ENCODE measurements around the gene SSBP3.
"Not testable (repeated sequence)": the region's sequence is repeated elsewhere in the genome, so short reads cannot be mapped to it uniquely, and the experiment has no call there.

SSBP3 gene

DNA sequence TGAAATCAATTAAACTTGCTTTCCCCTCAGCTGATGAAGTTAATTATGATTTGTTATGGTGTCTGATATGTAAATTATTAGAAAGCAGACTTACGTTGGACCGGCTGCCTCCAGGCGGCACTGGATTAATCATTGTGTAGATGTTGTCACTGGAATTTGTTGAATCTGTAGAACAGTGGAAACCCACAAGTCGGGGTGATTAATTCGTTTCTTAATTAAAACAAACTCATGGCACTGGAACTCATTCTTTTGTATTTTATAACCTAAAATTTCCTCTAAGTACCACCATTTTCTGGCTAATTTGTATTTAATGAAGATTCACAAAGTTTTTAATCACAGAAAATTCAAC is 167.2 kb downstream of the SSBP3 start:
- DNase-seq, result no peak

DNA sequence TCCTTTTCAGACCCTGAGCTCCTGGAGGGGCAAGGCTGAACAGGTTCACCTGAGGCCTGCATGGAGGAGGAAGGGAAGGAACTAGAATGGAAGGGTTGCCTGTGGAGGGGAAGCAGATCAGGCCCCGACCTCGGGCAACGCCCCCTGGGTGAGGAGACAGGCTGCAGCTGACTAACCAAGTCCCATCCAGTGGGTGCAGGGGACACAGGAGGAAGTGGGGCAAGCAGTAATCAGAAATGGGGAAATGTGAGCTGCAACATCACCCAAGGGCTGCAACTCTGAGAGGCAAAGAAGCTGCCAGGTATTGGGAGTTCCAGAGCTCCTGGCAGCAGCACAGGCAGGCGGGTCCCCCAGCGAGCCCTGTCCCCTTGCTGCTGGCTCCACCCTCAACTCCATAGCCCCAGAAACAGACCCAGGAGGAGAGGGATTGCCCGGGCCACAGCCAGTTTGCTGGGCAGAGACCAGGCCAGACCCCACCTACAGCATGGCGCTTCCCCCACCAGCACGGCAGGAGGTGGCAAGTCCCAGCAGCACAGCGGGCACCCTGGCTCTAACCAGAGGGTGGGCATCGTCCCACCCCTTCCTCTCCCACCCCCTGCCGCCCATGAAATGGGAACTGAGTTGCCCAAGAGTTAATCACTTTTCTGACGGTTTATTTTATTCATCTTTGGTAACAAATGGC is 167.7 kb downstream of the SSBP3 start:
- no peak for DNase-seq

DNA sequence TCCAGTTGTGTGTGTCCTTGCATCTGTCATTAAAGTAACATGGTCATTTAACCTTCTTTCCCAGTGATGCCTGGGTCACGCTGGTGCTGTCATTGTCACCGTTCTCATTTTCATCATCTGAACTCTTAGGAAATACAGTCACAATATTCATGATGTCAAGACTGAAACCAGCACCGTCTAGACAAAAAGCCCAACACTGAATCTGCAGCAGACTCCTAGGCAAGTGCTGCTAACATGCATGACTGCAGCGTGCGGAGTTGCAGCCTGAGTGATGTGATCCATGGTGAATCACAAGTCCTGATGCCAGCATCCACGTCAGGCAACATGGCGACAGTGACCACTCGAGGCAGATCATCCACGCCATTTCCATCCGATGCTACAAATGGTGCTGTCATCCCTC is 168.6 kb downstream of the SSBP3 start:
- DNase-seq, result no peak

DNA sequence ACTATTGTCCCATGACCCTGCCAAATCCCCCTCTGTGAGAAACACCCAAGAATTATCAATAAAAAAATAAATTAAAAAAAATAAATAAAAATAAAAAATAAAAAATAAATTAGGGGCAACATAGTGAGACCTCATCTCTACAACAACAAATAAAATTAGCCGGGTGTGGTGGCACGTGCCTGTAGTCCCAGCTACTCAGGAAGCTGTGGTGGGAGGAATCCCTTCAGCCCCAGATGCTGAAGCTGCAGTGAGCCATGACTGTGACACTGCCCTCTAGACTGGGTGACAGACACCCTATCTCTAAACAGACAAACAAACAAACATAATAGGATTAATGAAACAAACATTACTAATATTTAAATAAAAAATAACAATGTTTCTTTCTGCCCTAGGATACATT is 171.9 kb downstream of the SSBP3 start:
- no peak for DNase-seq

DNA sequence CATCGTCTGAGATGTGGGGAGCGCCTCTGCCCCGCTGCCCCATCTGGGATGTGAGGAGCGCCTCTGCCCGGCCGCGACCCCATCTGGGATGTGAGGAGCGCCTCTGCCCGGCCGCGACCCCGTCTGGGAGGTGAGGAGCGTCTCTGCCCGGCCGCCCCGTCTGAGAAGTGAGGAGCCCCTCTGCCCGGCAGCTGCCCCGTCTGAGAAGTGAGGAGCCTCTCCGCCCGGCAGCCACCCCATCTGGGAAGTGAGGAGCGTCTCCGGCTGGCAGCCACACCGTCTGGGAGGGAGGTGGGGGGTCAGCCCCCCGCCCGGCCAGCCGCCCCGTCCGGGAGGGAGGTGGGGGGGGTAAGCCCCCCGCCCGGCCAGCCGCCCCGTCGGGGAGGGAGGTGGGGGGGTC is 173.0 kb downstream of the SSBP3 start:
- DNase-seq, result not testable (repeated sequence)

DNA sequence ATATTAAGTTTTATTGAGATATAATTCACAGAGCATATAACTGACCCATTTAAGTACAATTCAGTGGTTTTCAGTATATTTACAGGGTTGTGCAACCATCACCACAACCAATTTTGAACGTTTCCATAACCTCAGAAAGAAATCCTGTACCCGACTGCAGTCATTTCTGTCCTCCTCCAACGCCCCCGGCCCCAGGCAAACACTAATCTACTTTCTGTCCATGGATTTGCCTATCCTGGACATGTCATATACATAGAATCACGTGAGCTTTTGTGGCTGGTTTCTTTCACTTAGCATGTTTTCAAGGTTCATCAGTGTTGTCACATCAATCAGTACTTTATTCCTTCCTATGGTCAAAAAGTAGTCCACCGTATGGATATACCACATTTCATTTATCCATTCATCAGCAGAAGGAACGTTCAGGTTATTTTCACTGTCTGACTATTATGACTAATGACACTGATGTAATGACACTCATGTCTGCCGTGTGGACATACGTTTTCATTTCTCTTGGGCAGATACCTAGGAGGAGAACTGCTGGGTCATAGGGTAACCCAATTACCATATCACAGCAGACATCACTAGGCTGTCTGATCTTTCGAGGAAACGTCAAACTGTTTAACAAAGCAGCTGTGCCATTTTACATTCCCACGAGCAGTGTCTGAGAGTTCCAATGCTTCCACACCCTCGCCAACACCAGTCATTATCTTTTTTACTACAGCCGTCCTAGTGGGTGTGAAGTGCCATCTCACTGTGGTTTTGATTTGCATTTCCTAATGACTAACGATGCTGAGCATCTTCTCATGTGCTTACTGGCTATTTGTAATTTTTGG is 175.5 kb downstream of the SSBP3 start:
- no peak for DNase-seq

DNA sequence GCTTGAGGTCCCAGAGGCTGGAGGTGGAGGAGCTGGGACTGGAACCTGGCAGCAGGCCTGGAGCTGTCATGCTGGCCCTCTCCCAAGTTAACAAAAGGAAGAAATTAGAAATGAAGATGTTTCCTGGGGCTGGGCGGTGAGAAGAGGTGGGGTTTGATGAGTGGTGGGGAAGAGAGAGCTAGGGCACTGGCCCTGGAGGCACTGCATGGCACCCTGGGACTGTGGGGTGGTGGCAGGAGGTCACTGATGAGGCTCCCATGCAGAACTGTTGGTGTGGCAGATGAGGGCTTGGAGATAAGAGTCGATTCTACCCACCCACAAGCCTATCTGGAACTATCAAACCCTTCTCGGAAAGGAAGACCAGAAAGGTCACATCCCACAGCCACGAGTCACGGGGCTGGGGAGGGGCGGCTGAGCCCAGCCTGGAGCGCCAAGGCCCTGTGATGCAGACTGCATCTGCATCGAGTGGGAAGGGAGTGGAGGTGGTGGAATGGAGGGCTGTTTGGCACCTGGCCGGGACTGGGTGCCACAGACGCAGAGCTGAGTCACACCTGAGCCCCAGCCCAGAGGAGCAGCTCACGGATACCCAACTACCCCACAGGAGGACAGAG is 176.8 kb downstream of the SSBP3 start:
- no peak for DNase-seq

DNA sequence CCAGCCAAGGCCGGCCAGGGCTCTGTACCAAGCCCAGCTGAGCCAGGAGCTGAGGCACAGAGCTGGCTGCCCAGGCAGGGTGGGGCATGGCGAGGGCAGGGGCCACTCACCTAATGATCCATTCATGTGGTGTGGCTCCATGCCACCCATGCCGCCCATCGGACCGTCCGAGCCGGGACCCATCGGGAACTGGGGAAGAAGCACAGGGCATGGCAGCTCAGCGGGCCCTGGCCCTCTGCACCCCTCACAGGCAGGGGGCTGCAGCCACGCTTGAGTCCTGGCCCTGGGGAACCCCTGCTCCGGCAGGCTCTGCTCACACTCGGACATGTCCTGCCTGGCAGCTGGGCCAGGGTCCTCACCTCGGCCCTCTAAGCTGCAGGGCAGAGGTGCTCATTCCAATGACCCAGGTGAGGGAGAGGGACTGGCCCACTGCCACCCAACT is 177.5 kb downstream of the SSBP3 start:
- no peak for DNase-seq

DNA sequence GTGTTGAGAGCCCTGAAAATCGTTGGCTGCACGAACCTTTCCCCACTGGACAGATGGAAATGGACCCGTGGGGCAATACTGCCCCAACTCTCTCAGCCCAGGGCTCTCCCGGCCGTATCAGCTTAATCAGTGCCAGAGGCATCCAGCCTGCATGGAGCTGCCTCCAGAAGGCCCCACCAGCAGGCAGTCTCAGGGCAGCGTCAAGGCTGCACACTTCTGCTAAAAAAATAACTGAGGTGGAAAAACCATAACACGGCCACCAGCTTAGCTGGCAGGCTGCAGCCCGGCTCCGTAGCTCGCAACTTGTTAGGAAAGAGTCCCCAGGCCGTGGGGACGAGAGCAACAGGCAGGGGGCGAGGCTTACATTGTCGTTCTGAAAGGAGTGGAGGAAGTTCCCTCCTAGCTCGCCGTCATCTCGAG is 178.3 kb downstream of the SSBP3 start:
- DNase-seq, result no peak

DNA sequence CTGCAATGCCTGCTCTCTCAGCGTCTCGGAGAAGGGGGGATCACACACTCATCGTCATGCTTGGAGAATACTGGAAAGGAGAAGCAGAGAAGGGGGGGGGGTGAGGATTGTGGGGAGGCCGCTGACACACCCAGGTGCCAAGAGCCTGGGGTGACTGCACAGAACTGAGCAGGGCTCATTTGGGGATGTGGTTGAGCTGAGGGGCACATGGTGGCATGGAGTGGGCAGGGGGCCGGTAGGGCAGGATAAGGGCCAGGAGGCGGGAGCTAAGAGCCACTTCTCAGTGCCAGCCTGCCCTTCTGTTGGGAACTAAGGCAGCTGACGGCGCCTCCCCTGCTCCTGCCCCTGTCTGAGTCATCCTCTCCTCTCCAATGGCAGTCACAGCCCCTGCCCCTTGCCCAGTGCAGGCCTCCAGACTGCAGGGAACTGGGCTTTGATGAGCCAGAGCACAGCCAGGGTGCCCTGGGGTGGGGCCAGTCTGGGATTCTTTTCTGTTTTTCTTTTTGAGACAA is 179.0 kb downstream of the SSBP3 start:
- no peak for DNase-seq

DNA sequence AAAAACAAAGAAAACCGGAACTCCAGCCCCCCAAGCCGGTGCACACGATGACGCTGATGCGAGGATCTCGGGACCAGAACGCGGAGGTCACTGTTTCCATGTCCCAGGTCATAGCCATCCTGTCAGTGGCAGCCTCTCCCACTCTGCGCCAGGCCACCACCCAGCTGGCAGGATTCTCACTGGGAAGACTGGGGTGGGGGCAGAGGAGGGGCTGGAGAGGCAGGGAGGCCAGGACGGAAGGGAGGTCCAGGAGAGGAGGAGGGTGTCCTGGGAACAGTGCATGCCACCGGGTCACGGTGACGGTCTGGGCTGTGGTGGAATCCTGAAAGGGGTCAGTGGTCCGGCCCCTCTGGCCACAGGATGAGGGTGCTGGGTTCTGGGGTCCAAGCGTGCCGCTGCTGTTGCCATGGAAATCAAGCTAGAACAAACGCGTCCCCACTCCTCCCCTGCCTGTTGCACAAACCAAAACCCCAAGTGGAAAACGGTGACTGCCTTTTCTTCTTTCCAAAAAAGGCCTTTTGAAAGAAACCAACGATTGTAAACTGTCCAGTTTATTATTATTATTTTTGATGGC is 180.1 kb downstream of the SSBP3 start:
- no peak for DNase-seq

DNA sequence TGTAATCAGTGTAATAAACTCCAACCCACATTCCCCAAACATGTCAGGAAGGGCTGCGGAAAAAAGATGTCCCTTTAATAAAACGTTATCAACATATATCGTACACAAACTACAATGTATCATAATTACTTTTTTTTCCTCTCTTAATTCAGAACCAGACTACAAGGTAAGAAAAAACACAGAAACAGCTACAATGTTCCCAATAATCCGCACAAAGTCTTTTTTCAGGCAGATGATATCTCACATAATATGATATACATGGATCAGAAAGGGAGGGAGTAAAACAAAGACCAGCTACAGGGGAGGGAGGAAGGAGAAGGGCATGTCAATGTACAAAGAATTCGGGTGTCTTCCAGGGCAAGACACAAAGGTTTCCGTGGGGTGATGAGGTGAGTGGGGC is 180.8 kb downstream of the SSBP3 start:
- no peak for DNase-seq

DNA sequence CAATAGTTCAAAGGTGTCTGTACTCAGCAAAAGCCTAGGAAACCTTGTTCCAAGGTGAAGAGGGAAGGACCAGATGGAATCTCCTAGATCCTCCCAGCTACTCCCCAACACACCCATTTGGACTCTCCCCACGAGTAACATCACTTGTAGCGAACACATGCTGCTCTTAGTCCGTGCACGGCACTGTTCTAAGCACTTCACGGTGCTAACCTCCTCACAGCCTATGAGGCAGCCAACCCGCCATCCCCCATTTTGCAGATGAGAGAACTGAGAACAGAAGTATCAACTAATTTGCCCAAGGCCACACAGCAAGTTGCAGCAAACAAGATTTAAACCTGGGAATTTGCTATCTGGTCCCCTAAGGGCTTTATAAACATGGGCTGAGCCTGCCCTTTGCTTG is 182.0 kb downstream of the SSBP3 start:
- DNase-seq, result no peak

DNA sequence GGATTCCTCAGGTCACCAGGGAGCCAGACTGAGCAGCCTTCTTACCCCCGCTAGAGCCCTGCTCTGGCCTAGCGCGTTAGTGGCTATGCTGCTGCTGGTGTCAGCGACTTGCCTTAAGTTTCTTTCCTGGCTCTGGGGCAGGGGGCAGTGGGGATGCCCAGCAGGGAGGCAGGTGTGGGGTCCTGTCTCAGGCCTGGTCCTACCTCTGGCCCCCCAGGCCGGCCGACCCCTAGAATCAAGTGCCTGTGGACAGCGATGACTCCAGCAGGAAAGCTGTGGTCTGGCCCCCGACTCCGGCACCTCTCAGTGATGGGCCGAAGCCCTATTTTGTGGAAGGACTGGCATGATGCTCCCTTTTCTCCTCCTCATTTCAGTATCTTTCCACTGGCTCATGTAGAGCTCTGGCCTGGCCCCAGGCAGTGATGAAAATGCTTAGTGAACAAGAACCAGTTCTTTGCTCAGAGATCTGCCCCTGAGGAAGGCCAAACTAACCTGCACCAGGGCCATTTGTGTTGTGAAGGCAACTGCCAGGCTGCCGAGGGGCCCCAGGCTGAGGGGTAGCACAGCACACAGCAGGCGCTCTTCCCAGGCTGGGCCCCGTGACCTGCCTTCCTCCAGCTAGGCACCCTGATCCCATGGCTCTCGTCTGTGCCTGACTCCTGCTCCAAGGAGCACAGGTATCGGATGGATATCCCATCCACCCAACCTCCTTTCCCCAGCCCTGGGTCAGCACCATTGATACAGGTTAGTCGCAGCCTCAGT is 182.6 kb downstream of the SSBP3 start:
- DNase-seq, result no peak

DNA sequence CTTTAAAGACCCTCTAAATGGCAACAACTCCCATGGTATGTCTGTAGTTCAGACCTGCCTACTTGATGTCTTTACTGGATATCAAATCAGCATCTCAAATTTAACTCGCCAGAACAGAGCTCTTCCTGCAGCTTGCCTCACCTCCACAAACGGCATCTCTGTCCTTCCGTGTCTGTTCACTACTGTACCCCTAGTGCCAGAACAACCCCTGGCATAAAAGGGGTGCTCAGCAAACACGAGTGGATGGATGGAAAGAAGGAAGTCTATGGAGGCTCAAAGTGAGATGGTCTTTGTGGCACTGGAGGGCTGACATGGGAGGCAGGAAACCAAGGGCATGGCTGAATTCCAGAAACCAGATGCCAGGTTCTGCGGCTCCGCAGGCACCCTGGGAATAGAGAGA is 183.5 kb downstream of the SSBP3 start:
- no peak for DNase-seq

DNA sequence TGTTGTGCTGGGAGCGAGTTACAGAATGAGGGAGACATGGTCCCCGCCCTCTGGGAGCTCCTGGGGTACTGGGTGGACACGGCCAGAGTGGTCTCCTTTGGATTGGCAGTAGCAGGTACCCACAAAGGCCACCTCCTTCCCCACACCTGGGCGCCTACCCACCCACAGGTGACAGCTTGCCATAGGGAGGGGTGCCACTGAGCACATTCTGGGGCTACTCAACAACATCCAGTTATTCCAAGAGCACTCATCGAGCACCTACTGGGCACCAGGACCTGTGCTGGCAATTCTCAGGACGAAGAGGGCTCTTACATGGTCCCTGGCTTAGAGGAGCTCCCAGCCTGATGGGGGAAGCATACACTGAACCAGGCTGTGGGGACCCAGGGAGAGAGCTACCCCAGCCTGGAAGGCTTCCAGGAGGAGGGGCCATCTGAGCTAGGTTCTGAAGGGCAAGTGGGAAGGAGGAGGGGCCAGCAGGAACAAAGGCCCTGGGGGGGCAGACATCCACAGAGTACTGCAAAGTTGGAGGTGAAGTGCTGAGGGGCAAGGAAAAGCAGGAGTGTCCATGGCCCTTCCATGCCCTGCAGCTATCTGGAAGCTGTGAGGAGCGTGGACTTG is 184.2 kb downstream of the SSBP3 start:
- DNase-seq, result no peak

DNA sequence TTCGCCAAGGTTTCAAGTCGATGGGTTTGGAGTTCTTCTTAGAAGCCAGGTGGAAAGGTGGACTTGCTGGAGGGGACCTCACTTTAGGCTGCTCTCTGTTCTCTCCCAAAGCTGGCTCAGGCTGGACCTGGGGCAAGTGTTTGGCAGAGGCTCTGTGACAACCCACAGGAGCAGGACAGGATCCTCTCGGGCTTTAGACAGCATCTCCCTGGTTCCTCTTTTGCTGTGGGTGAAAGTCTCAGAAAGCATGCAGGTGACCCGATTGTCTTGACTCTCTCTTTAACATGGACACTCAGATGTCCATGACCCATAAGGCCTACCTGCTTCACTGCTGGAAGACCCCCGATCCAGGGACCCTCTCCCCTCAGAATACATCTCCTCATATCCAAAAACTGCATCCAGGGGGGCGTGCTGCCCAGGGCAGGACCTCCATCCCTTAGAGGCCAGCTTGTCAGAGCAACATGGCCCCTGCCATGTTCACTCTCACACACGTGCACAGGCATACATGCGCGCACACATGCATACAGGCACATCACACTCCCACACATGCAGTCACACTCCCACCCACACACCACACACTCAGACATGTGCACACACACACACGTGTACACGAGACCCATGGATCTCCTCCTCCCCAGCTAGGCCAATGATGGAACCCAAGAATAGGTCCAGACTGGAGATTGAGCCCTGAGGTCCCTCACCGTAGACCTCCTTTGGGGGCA is 184.9 kb downstream of the SSBP3 start:
- no peak for DNase-seq

DNA sequence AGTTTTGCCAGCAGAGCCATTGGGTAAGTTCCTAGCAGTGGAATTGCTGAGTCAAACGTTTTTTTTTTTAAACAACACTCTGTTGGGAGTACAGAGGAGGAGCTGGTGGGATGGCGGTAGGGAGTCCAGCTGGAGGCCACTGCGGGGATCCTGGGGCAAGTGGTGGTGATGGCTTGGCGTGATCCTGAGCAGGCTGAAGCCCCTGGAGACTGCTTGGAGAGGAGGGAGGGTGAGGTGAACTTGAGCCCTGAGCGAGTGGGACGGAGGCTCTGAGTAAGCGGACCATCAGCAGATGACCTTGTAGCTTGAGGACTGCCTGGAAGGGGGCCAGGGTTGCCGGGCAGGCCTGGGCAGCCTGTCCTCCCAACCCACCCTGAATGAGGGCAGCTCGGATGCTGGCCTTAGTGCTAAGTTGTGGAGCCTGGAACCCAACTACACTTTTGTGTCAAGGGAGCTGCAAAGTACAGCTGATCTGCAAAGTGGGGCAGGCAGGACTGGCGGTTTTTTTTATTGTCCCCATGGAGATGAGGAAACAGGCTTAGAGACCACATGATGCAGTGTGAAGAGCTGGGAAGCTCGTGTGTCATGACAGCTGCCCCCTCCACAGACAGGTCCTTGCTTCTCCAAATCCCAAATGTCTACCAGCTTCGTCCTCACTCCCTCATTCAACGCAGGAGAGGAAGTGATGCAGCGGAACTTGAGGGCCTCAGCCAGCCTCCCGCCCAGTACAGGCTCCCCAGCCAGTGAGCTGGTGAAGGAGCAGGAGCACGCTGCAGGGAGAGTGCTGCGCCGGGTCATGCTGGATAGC is 186.0 kb downstream of the SSBP3 start:
- DNase-seq, result no peak

DNA sequence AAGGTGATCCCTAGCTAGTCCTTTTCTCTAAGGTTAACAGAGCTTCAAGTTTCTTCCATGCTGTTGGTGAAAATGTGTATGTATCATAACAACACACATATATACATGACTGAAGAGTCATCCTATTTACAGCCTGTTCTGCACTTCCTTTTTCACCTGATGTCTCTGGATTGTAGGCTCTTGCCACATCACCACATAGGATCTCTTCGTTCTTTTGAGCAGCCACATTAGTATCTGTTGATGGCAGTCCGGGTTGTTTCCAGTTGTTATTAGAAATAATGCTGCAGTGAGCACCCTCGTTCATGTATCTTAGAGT is 186.5 kb downstream of the SSBP3 start:
- DNase-seq, result no peak

DNA sequence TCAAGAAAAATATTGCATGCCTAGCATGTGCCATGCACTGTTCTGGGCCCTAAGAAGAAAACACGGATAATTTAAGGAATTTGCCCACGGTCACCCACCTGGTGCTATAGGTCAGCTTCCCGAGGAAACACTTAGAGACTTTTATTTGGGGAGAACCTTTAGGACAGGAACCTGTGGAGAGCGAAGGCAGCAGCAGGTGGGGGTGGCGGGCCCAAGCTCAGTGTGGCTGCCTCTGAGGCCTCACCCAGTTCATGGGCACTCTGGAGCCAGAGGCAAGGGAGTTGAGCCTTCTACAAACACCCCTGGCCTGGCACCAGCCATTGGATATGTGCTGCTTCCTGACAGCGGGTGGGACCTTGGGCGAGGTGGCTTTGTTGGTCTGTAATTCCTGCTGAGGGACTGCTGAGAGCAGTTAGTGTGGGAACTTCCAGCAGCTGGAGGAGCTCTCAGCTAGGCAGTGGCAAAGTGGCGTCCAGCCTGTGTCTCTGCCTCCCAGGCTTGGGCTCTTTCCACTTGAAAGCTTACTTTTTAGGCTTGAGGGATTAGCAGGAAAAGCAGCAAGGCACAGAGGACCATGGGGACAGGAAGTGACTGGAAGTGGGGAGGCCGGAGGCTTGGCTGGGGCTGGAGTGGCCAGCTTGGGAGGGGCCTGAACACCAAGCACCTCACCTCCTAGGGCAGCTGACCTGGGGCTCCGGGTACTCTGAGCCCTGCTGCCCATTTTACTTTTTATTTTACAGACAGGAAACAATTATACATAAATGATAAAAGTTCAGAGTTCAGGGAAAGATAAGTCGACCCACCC is 187.1 kb downstream of the SSBP3 start:
- DNase-seq, result no peak

Measured in NCI-H1417 treated with DMSO at 0.1 percent for 48 hours (cell line).